Activated gamma-delta T cell treated with anti-CD3 and anti-CD28 coated beads, Interleukin-2, amount 50 U/mL, for 16 hours (primary cell): ENCODE measurements around the gene CLDN22.

Experiments
- DNase-seq: peaks from one replicate; pipeline ENCODE4 v3.0.0-alpha.2; 2020; ENCODE audit warnings: low read depth

The CLDN22 gene

DNA sequence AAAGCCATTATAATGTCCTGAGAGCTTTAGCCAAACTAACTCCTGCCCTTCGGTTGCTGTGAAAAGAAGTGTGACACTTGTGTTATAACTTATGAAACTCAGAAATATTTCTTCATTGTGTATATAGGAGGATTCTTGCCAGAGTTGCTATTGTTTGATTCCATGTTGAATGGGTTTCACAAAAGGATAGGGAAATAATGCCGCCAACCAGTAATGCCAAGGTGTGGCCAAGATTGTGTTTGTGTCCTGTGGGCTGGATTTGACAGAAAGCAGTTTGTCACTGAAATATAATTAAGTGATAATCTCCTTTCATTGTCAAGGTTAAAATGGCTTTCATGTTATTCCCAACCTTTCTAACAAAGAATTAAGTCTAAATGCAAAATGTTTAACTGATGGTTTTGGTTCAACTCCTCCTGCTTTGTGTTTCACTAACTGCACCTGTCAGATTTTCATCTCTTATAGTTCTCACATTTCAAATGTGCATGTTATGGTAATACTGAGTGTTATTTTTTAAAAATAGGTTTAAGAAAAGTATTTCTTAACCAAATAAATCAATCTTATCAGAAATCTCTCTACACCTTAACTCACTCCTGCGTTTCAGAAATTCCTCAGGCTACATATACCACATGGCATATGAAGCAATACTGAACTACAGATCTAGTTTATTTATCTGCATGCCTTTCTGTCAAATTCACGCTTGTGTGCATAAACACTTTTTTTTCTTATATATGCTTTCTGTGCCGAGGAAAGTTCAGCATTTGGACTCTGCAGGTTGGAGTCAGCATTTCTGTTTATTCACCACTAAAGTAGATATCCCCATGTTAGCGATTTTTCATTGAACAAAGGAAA lies at the start of gene CLDN22:
Gene CLDN22 (minus strand): TSS at position 66 of the 849 bp plus-strand sequence. CDS start 58 bp downstream, at position 8.
- no peak for DNase-seq

DNA sequence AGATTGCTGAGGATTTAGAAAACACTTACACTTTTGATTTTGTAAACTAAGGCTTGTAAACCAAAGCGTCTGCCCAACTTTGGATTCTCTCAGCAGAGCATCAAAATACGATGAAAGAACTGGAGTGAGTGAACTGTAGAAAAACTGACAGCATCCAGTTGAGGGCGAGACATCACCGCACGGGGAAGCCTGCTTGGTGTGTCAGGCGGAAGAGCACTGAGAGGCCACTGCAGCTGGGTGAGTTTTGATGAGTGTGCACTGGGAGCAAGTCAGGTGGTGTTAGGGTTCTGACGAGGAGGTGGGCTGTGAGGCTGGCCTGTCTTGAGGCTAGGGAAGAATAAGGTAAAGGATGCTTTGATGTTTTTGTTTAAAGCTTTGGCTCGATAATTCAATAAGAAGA lies 49.0 kb upstream of the CLDN22 start:
- no peak for DNase-seq

DNA sequence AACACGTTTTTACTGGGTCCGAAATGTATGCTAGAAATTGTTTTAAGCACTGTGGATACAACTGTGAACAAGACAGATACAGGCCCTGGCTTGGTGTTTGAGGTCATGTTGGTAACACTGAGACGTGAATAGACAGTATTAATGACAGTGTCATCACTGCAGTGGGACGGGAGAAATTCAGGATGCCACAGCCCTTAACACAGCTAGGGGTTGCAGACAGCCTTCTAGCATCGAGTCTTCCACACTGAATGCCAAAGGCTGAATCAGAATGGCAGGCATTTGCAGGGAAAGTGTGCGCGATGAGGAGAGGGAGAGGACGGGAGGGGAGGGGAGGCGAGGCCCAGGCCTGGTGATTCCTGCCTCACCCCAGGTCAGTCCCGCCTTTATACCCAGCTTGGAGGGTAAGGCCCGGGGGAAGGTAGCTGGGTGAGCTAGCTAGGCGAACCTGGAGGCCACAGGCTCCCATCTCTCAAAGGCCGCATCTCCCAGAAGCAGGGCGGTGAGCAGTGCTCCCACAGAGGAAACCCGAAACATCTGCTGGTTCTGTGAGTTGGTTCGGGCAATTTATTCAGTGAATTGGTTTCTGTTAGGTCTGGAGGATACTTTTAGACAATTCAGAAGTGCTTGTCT lies 46.2 kb upstream of the CLDN22 start:
- no peak for DNase-seq

DNA sequence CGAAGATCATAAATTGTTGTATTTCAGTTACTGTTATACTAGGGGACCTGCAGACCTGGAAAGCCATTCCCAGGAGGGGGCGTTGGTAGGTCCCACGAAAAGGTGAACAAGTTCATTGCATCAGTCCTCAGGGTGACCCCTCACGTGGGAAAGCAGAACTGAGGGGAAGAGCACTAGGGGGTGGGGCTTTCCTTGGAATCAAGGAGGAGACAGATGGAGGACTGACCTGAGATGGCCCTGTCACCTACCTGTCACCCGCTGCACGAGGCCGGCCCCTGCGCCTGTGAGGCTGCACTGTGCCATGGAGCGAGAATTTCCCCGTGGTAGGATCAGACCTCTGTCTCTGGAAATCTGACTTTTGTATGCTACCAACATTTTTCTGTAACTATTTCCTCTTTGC lies 43.9 kb upstream of the CLDN22 start:
- DNase-seq, result no peak

DNA sequence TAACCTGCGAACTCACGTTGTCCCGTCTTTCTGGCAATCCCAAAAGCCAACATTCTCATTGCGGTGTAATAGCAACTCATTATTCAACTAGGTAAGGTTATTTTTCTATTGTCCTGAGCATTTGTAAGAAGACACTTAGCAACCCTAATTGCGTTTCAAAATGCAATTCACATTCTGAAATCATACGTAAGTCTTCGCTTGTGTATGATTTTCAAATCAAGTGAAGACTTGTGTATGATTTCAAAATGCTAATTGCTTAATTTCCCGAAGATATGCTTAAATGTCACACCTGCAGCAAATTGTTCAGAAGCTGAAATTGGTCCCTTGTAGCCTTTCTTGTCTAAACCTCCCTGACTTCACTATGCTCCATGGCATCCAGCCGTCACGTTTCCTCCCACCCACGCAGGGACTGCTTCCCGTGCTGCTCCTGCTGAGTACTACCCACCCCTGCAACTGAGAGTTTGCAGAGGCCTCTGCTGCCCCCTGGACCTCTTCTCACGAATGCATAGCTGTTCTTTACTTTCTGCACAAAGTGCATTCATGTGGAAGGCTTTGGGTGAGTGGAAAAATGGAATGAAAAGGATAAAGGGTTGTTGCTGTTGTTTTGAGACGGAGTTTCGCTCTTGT lies 43.0 kb upstream of the CLDN22 start:
- no peak for DNase-seq

DNA sequence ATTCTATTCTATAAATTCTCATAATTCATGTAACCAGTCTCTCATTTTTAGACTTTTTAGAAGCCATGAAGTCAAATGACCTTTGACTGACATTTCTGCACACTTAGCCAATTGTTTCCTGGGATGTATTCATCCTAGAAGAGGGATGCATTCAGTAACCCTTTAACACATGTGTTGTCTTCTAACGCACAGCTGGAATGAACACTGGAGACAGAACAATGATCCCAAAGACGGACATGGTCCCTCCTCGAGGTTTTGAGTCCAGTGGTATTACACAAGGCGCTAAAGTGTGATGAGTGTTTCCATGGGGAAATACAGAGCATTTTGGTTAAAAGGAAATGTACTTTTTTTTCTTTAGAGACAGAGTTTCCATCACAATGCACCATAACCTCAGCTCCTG lies 42.0 kb upstream of the CLDN22 start:
- DNase-seq, result no peak

DNA sequence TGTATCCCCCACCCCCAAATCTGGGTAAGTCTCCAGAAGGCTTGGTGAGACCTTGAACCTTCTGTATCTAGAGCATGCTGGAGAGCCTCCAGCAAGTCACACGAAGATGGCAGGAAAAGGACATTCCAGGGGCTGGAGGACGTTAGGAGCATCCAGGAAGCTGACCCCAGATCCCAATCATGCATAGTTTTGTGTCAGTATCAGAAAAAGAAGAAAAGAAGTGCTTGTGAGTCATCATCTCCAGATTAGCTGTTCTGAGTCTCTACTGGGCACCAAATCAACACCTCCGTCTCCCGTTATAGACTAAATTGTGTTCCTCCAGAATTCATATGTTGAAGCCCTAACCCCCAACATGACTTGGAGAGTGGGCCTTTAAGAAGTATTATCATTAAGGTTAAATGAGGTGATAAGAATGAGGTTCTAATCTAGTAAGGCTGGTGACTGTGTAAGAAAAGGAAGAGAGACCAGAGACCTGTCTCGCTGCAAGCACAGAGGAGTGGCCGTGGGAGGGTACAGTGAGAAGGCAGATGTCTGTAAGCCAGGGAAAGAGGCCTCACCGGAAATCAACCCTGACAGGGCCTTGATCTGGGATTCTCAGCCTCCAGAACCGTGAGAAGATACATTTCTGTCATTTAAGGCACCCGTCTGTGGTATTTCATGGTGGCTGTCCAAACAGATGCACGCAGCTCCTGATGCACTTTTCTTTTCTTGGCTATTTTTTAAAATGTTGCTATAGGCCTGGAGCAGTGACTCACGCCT lies 40.3 kb upstream of the CLDN22 start:
- DNase-seq, result no peak

DNA sequence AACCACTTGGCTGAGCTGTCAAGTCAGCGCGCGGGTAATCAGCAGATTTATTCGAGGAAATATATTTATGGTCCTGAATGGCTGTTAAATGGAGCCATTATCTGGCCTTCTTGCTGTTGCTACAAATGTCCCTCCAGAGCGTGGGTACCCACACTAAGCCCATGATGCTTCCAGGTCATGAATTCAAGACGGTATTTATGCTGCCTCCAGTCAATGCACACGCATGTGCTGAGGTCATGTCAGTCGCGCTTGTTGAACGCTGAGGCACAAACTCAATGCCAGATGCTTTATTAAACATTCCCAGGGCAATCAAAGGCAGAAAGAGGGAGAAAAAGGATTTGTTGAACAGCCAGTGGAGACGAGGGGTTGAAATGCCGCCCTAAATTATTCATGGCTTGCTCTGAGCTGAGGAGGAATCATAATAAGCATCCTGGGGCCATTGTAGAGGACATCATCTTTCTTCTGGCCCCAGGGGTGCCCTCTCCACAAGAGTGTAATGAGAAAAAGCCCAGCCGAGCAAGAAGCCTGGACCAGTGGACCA lies 38.2 kb upstream of the CLDN22 start:
- no peak for DNase-seq

DNA sequence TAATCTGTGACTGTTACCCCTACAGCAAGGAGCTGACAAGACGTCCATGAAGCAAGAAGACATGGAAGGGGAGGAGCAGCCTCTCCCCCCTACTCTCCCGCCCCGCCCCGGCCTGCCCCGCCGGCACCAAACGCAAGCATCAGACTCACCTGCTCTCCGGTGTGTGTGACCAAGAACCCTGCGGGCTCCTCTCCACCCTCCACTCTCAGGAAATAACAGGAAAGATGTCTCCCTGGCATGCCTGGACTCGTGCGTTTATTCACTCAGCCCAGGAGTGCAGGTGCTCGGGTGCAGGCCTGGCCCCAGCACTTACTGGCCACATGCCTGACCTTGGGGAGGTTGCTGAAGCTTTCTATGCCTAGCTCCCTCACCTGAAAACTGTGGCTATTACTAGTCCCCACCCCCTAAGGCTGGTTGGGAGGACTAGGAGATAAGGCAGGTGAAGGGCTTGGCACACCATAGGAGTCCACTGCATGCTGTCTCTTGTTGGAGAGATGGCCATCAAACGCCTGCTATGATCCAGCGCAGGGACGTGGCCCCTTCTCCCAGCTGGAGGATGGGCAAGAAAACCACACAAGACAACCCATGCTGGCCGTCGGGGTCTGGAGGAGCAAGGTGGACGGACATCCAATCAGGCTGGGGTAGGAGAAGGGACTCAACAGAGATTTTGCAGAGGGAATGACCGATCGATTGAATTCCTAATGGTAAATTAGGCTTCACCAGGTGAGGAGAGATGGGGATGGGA lies 37.0 kb upstream of the CLDN22 start:
- no peak for DNase-seq

DNA sequence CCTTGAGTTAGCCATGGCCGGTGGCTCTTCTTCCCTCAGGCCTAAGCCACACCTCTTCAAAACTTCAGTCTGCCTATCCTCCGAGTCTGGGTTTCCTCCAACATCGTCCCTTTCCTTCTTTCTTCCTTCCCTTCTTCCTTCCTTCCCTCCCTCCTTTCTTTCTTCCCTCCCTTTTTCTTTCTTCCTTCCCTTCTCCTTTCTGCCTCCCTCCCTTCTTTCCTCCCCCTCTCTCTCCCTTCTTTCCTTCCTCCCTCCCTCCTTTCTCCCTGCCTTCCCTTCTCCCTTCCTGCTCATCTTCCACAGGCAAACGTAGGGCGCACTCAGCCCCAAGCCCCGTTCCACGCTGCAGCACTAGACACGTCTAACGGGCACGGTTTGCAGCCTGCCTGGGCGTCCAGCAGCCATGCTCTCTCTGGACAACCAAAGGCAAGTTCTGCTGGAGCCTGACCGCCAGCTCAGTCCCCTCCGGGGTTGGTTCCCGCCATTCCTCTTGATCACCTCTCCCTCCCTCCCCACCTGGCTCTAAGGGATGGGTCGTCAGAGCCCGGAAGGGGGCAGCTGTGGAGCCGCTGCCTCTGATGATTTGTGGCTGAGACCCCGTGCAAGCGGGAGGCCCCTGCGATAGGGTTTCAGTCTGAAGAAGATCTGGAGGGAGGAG lies 36.2 kb upstream of the CLDN22 start:
- no peak for DNase-seq

DNA sequence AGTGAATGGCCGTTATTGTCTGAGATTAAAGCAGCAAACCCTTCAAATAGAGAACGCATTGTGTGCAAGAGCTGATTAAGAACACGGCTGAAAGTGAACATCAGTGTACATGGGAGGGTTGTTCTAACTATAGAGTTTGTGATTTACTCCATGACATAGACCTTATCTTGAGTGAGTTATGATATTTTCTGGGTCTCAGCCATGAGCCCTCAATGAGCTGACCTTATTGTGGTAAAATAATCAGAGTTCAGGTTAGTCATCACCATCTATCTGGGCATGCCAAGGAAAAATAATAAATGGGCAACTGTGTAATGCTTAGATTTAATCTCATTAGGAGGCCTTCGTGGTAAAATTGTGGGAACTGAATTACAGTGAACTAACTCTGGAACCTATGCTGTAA lies 35.3 kb upstream of the CLDN22 start:
- no peak for DNase-seq

DNA sequence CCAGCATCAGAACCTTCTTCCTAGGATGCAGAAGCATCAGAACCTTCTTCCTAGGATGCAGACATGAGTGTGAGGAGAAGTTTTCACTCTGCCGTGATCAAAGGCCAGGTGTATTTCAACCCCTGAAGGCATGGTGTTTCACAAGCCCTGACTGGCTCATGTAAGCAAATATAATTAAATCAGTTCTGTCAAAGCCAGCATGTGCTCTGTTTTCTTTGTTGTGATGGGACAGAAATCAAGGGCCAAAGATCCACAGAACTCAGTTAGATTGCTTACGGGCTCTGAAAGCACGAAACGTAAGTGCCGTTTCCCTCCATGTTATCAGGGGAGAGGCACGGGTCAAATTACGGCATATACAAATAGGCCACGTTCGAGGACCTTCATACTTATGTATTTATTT lies 34.1 kb upstream of the CLDN22 start:
- no peak for DNase-seq

DNA sequence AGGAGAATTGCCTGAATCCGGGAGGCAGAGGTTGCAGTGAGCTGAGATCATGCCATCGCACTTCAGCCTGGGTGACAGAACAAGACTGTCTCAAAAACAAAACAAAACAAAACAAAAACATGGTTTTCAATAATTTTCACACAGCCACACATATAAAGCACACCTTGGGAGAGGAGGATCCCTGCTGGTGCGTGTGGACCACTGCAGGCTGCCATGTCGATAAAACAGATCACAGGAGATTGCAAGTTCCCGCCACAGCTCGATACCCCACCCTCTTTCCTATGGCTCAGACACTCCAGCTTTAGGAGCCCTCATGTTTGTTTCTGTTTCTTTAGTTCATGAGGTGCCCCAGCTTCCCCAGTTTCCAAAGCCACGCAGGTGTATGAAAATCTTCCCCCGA lies 33.5 kb upstream of the CLDN22 start:
- no peak for DNase-seq

DNA sequence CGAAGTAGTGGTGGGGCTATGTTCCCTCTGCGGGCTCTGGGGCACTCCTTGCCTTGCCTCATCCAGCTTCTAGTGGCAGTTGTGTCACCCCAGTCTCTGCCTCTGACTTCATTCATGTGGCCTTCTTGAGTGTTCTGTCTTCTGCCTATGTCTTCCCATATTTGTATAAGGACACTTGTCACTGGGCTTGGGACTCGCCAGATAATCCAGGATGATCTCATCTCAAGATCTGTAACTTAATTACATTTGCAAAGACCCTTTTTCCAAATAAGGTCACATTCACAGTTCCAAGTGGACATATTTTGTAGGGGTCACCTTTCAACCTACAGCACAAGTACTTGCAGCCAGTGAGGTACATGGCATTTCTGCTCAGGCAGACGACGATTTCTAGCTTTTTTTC lies 32.5 kb upstream of the CLDN22 start:
- DNase-seq, result no peak

DNA sequence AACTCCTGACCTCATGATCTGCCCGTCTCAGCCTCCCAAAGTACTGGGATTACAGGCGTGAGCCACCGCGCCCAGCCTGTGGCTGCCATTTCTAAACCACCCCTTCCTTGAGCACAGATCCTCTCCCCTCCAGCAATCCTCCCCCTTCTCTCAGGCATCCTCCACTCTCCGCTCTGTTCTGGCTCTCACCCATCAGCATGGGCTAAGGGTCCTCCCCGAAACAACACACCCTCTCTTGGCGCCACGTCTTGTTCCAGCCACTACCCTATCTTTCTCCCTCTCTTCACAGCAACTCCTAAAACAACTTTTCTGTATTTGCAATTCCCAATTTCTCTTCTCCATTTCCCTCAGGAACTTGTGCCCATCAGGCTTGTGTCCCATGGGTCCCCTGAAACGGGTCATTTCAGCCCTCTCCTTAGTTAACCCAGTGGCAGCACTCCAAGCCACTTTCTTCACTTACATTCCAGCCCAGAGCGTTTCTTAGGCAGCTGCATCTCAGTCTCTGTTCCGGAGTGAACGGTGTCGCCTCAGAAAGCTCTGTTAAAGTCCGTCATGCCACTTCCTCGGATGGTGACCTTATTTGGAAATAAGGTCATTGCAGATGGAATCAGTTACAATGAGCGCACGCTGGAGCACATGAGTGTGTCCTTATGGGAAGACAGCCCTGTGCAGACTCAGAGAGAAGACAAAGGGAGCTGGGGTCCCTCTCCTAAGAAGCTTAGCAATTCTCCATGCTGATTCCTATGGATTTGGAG lies 30.4 kb upstream of the CLDN22 start:
- no peak for DNase-seq

DNA sequence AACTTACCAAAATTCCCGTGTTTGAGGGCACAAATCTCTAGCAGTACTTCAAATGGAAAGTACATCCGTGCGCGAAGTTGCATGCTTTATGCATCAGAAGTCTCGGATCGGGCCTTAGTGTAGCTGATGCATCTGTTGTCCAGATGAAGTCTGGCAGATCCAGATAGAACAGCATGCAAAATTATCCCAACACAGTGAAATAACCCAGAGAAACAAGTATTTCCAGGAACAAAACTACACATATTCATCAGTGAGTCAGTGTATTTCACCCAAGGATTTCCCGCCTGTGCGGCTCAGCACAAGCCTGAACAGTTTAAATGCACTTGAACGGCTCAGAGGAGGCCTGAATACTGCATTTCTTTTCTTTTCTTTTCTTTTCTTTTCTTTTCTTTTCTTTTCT lies 29.6 kb upstream of the CLDN22 start:
- DNase-seq, result no peak

DNA sequence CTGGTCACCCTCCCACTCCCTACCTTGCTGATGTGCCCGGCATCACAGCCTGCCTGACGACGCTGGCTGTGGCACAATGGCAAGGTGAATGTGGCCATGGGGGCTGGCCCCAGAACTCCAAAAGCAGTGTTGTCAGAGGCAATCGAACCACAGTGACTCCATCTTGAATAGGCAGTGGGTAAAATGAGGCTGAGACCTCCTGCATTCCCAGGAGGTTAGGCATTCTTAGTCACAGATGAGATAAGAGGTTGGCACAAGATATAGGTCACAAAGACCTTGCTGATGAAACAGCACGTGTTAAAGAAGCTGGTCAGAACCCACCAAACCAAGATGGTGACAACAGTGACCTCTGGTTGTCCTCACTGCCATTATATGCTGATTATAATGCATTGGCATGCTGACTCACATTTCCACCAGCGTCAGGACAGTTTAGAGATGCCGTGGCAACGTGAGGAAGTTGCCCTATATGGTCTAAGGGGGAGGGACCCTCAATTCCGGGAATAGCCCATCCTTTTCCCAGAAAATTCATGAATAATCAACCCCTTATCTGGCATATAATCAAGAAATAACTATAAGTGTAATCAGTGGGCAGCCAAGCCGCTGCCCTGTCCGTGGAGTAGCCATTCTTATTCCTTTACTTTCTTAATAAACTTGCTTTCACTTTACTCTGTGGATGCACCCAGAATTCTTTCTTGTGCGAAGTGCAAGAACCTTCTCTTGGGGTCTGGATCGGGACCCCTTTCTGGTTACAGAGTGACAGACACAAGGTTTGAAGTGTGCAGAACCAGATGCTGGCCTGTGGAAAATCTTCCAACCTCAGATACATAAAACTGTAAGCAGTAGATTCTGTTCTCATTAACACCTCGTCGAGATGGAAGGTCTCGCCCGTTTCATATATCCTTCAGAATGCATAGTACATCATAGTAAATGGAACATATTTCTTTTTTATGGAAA lies 28.9 kb upstream of the CLDN22 start:
- no peak for DNase-seq

DNA sequence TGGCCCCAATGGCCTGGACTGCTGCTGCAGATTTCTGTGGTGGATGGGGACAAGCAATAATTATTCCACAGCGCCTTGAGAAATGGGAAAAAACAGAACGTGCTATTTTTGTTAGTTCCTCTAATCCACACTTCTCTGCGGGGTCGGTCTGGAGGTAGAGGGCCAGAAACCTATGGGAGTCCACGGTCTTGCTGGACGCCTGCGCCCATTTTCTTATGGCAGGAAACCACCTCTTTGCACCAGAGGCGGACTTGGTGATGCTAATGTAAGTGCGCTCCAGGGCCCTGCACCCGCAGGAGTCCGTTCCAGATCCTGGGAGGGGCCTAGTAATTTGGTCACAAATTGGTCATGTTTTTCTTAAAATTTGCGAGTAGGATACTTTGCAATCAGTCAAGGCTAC lies 28.1 kb upstream of the CLDN22 start:
- no peak for DNase-seq

DNA sequence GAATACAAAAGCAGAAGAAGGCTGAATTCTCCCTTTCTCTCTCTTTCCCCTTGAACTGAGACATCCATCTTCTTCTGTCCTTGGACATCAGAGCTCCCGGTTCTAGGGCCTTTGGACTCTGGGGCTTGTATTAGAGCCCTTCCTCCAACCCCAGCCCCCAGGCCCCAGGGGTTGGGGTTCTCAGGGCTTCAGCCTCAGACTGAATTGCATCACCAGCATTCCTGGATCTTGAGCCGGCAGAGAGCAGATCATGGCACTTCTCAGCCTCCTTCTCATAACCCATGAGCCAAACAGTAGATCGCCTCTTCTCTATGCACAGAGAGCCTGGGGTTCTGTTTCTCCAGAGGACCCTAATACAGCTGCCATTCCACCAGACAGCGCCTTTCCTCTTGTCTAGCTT lies 27.5 kb upstream of the CLDN22 start:
- no peak for DNase-seq
